ENCODE results near the gene NAA16.

GRCh38 chr13:41326661-41327060, 15.6 kb downstream of the NAA16 start:
- TF ChIP-seq, protein P1, sequence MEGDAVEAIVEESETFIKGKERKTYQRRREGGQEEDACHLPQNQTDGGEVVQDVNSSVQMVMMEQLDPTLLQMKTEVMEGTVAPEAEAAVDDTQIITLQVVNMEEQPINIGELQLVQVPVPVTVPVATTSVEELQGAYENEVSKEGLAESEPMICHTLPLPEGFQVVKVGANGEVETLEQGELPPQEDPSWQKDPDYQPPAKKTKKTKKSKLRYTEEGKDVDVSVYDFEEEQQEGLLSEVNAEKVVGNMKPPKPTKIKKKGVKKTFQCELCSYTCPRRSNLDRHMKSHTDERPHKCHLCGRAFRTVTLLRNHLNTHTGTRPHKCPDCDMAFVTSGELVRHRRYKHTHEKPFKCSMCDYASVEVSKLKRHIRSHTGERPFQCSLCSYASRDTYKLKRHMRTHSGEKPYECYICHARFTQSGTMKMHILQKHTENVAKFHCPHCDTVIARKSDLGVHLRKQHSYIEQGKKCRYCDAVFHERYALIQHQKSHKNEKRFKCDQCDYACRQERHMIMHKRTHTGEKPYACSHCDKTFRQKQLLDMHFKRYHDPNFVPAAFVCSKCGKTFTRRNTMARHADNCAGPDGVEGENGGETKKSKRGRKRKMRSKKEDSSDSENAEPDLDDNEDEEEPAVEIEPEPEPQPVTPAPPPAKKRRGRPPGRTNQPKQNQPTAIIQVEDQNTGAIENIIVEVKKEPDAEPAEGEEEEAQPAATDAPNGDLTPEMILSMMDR (IDR thresholded peaks at IDR 0.05), result no peak
- TF ChIP-seq POLR2A (IDR thresholded peaks at IDR 0.05), result no peak

Measured in body of pancreas (tissue), 4 donors.